Neuron (in vitro differentiated cells): ENCODE measurements around the gene COMMD8.
A peak's percentile ranks its signal among the peaks of the same experiment; 100 is the strongest.

Experiments
- H2AFZ ChIP-seq: one replicate; pipeline ENCODE4 v1.6.1; 2013; ENCODE audit warnings: low read depth, mild to moderate bottlenecking, inconsistent platforms, low read length, moderate library complexity
- H3K27me3 ChIP-seq: one replicate; pipeline ENCODE4 v1.6.1; 2013; ENCODE audit warnings: low read length; ENCODE audit not compliant: insufficient read depth
- H3K36me3 ChIP-seq: one replicate; pipeline ENCODE4 v1.6.1; 2013; ENCODE audit warnings: low read length; ENCODE audit not compliant: insufficient read depth
- H3K4me1 ChIP-seq: one replicate; pipeline ENCODE4 v1.6.1; 2013; ENCODE audit warnings: low read length; ENCODE audit not compliant: insufficient read depth
- H3K4me3 ChIP-seq: 2 replicates; pipeline ENCODE4 v1.5.1; 2013; ENCODE audit warnings: mild to moderate bottlenecking, low read length, moderate library complexity
- H3K9me3 ChIP-seq: one replicate; pipeline ENCODE4 v1.6.1; 2013; ENCODE audit warnings: low read length

The COMMD8 gene

DNA sequence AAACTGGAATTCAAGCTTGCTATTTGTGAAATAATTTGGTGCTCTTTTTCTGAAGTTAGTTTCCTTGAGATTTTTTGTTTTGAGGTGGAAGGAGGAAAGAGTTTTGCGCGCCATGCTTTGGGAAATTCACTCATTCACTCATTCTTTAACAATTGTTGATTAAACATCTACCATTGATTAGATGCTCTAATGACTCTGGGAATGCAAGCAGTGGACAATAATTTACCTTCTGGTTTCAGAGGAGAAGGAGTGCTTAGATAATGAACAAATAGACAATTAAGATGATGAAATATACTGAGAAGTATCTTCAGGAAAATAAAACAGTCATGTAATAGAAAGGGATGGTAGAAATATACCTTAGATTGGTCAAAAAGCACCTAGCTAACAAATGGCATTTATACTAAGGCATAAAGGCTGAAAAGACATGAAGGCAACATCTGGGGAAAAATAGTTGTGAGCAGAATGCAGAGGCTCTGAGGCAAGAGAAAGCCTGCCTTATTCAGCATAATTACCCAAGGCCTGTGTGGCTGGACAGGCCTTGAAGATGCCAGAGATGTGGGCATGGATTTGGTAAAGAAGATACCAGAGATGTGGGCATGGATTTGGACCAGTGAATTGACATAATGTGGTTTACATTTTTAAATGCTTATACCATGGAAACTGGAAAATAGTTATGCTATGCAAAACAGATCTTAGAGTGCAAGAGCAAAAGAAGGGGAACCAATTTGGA lies 2.7 kb upstream of the COMMD8 start:
- Histone ChIP-seq H3K9me3 (no peaks in the 10 kb centered on the region), H3K27me3 (peaks cover 5% of the 10 kb centered on the region), H3K4me3 (no peak overlapping the region), H3K4me1 (peaks cover 13% of the 10 kb centered on the region), H2AFZ (no peak overlapping the region), H3K36me3 (no peaks in the 10 kb centered on the region)

DNA sequence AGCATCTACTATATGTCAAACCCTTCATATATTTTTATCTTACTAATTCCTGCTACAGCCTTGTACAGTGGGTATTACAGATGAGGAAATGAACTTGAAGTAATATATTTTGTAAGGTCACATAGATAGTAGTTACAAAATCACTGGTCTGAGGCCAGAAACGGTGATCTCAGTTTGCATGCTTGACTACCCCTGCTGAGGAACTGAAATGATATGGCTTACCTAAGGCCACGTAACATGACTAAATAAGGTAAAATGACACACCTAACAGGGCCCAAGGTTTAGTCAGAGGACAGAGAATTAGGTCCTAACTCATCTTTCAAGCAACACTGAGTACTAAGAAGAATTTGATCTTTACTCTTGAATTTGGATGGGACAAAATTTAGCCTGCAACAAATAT lies 1.5 kb upstream of the COMMD8 start:
- Histone ChIP-seq H3K4me1 (peaks cover 13% of the 10 kb centered on the region), H3K27me3 (peaks cover 3% of the 10 kb centered on the region), H3K9me3 (no peaks in the 10 kb centered on the region), H2AFZ (no peak overlapping the region), H3K4me3 (no peak overlapping the region), H3K36me3 (peaks cover under 1% of the 10 kb centered on the region)

- peaks cover 3% of the 10 kb centered on the region for H3K27me3 ChIP-seq
- H3K36me3 ChIP-seq: peaks cover 9% of the 10 kb centered on the region
- H3K4me1 ChIP-seq: peaks cover 13% of the 10 kb centered on the region
- H2AFZ ChIP-seq: peak overlapping the region; percentile 84
- H3K9me3 ChIP-seq: no peaks in the 10 kb centered on the region
- peak overlapping the region; percentile 85 for H3K4me3 ChIP-seq
Observed at GRCh38 chr4:47462799-47463234, 685 bp downstream of the COMMD8 start.

- Histone ChIP-seq H3K4me3 (no peak overlapping the region), H3K9me3 (no peaks in the 10 kb centered on the region), H3K36me3 (peaks cover 28% of the 10 kb centered on the region), H2AFZ (no peak overlapping the region), H3K4me1 (no peaks in the 10 kb centered on the region), H3K27me3 (no peaks in the 10 kb centered on the region)
Observed at GRCh38 chr4:47451657-47452056, 11.8 kb downstream of the COMMD8 start.

DNA sequence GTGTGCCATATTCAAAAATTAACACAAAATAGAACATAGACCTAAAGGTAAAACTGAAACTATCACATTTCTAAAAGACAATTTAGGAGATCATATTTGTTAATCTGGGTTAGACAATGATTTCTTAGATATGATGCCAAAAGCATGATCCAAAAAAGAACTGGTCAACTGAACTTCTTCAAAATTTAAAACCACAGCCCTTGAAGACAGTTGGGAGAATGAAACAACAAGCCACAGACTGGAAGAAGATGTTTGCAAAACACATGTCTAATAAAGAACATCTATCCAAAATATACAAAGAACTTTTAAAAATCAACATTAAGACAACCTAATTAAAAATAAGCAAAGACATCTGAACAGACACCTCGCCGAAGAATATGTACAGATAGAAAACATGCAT lies 19.5 kb downstream of the COMMD8 start:
- H2AFZ ChIP-seq: no peak overlapping the region
- H3K4me1 ChIP-seq: no peaks in the 10 kb centered on the region
- H3K36me3 ChIP-seq: no peaks in the 10 kb centered on the region
- H3K9me3 ChIP-seq: no peaks in the 10 kb centered on the region
- no peaks in the 10 kb centered on the region for H3K27me3 ChIP-seq
- no peak overlapping the region for H3K4me3 ChIP-seq

GRCh38 chr4:47442980-47443379 lies 20.5 kb downstream of the COMMD8 start:
- Histone ChIP-seq H3K9me3 (no peaks in the 10 kb centered on the region), H3K4me3 (no peak overlapping the region), H3K4me1 (no peaks in the 10 kb centered on the region), H3K36me3 (no peaks in the 10 kb centered on the region), H2AFZ (no peak overlapping the region), H3K27me3 (no peaks in the 10 kb centered on the region)

GRCh38 chr4:47434931-47435330 lies 28.6 kb downstream of the COMMD8 start:
- no peak overlapping the region for H3K4me3 ChIP-seq
- H2AFZ ChIP-seq: no peak overlapping the region
- H3K9me3 ChIP-seq: no peaks in the 10 kb centered on the region
- no peaks in the 10 kb centered on the region for H3K36me3 ChIP-seq
- no peaks in the 10 kb centered on the region for H3K4me1 ChIP-seq
- no peaks in the 10 kb centered on the region for H3K27me3 ChIP-seq

- Histone ChIP-seq H3K9me3 (no peaks in the 10 kb centered on the region), H3K4me3 (no peak overlapping the region), H3K27me3 (no peaks in the 10 kb centered on the region), H3K4me1 (no peaks in the 10 kb centered on the region), H2AFZ (no peak overlapping the region), H3K36me3 (no peaks in the 10 kb centered on the region)
Observed at GRCh38 chr4:47432749-47433148, 30.8 kb downstream of the COMMD8 start.

- no peaks in the 10 kb centered on the region for H3K9me3 ChIP-seq
- no peak overlapping the region for H2AFZ ChIP-seq
- H3K4me3 ChIP-seq: no peak overlapping the region
- H3K36me3 ChIP-seq: no peaks in the 10 kb centered on the region
- H3K27me3 ChIP-seq: no peaks in the 10 kb centered on the region
- no peaks in the 10 kb centered on the region for H3K4me1 ChIP-seq
Observed at GRCh38 chr4:47427935-47428334, 35.6 kb downstream of the COMMD8 start.

- Histone ChIP-seq H3K4me3 (no peak overlapping the region), H3K27me3 (no peaks in the 10 kb centered on the region), H2AFZ (no peak overlapping the region), H3K36me3 (no peaks in the 10 kb centered on the region), H3K9me3 (no peaks in the 10 kb centered on the region), H3K4me1 (no peaks in the 10 kb centered on the region)
Observed at GRCh38 chr4:47425628-47426027, 37.9 kb downstream of the COMMD8 start.

GRCh38 chr4:47419296-47419695 lies 44.2 kb downstream of the COMMD8 start:
- H3K4me1 ChIP-seq: no peaks in the 10 kb centered on the region
- H3K27me3 ChIP-seq: no peaks in the 10 kb centered on the region
- no peak overlapping the region for H2AFZ ChIP-seq
- no peaks in the 10 kb centered on the region for H3K9me3 ChIP-seq
- H3K4me3 ChIP-seq: no peak overlapping the region
- H3K36me3 ChIP-seq: no peaks in the 10 kb centered on the region

- Histone ChIP-seq H3K4me1 (no peaks in the 10 kb centered on the region), H3K4me3 (no peak overlapping the region), H2AFZ (no peak overlapping the region), H3K36me3 (no peaks in the 10 kb centered on the region), H3K27me3 (no peaks in the 10 kb centered on the region), H3K9me3 (no peaks in the 10 kb centered on the region)
Observed at GRCh38 chr4:47418147-47418546, 45.4 kb downstream of the COMMD8 start.

- no peaks in the 10 kb centered on the region for H3K36me3 ChIP-seq
- no peaks in the 10 kb centered on the region for H3K4me1 ChIP-seq
- no peak overlapping the region for H2AFZ ChIP-seq
- H3K4me3 ChIP-seq: no peak overlapping the region
- no peaks in the 10 kb centered on the region for H3K9me3 ChIP-seq
- H3K27me3 ChIP-seq: no peaks in the 10 kb centered on the region
Observed at GRCh38 chr4:47415719-47416118, 47.8 kb downstream of the COMMD8 start.

- Histone ChIP-seq H3K4me1 (no peaks in the 10 kb centered on the region), H3K27me3 (no peaks in the 10 kb centered on the region), H3K4me3 (no peak overlapping the region), H2AFZ (no peak overlapping the region), H3K36me3 (no peaks in the 10 kb centered on the region), H3K9me3 (no peaks in the 10 kb centered on the region)
Observed at GRCh38 chr4:47413521-47413920, 50.0 kb downstream of the COMMD8 start.
